Measurements from ENCODE around the gene SH3RF3.

DNA sequence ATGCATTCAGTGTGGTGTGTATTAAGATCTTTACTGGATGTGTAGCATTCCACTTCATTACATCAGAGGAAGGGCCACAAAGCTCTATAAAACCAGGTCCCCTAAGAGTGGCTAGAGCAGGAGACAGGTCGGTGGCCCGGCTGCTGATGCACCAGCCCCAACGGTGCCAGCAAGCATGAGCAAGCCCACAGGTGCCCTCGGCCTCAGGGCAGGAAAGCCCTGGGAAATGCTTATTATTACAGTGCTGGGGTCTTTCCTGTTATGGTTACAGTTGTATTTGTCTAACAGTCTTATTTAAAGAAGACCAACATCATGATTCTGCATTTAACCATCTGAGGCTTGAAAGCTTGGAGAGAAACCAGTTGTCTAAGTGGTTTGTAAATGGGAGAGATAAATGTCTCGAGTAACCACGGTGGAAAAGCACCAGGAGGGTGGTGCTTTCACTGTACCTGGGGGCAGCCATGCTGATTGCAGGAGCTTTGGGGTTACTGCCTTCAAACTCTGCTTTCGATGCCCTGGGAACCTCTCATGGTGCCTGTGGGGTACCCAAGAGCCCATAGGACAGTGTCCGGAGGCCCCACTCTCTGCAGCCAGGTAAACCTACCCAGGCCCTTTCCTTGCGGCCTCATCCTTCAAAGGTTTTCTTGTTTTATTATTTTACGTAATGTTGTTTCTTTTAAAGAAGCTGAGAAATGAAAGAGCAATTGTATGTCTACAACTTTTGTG is 133.1 kb downstream of the SH3RF3 start:
- no peak for TF ChIP-seq CTCF (conservative IDR thresholded peaks at IDR 0.05 in 1 of 2, IDR thresholded peaks at IDR 0.05 in 1 of 2; ENCODE audit: low read depth in 1 of 2, low read length in 2 of 2)
- TF ChIP-seq EZH2 (IDR thresholded peaks at IDR 0.05; ENCODE audit: low read length, missing control alignments): no peak

Data from fibroblast of lung (primary cell).